Urinary bladder (tissue), 4 donors: ENCODE measurements around the gene HMCES. TPM values are rescaled to one million over a fixed set of nuclear protein-coding genes. Genes with fewer than 3 reads are reported as not detected.

Source experiments
- DNase-seq: peaks from one replicate; pipeline ENCODE4 v3.0.0-alpha.2; 2015; ENCODE audit errors: extremely low spot score
- H3K27ac ChIP-seq: one replicate; pipeline ENCODE4 v1.5.1; 2013; ENCODE audit warnings: low read depth, mild to moderate bottlenecking, moderate library complexity
- H3K36me3 ChIP-seq: one replicate; pipeline ENCODE4 v1.6.1; 2013; ENCODE audit warnings: mild to moderate bottlenecking, moderate library complexity; ENCODE audit not compliant: insufficient read depth
- H3K4me1 ChIP-seq: one replicate; pipeline ENCODE4 v1.6.1; 2013; ENCODE audit warnings: mild to moderate bottlenecking, moderate library complexity; ENCODE audit not compliant: insufficient read depth
- H3K4me3 ChIP-seq: one replicate; pipeline ENCODE4 v1.5.1; 2013; ENCODE audit warnings: low read depth, low read length
- WGBS: extraction: QIAGEN DNeasy Blood & Tissue Kit; methylation state at CpG from one replicate; pipeline ENCODE4 v1.1.7; 2013; 5-methylcytosine and 5-hydroxymethylcytosine counted together
- polyA plus RNA-seq: library from polyadenylated mRNA; stranded (reverse); fragments of 200-250 nt; gene quantifications from one replicate; pipeline ENCODE4 v1.2.3, GENCODE V29; 2013
- total RNA-seq: library from RNA; depleted of rRNA; stranded (reverse); fragments of >200 nt; gene quantifications from one replicate; pipeline ENCODE4 v1.2.3, GENCODE V29; 2014
- donor health status: healthy with polysubstance abuse.
- donor health status: healthy.

Gene HMCES
- total and polyA plus RNA-seq, 2 donors = 15.9 to 33.9 TPM

GRCh38 chr3:129315223-129315997 lies 36.7 kb downstream of the HMCES start:
- DNase-seq = no peak
- peak overlapping the region; percentile 89 for H3K27ac ChIP-seq
- no peaks in the 10 kb centered on the region for H3K4me1 ChIP-seq
- H3K36me3 ChIP-seq = no peaks in the 10 kb centered on the region
- WGBS = under 1% methylated on average over 80 of the region's 80 CpGs
- peak overlapping the region; percentile 85 for H3K4me3 ChIP-seq

- Histone ChIP-seq H3K4me3 (peak overlapping the region; percentile 85), H3K27ac (peak overlapping the region; percentile 89), H3K4me1 (no peaks in the 10 kb centered on the region), H3K36me3 (no peaks in the 10 kb centered on the region)
- under 1% methylated on average over 34 of the region's 34 CpGs for WGBS
- no peak for DNase-seq
Measured at GRCh38 chr3:129315998-129316247, 37.3 kb downstream of the HMCES start.

- DNase-seq = peak; percentile 71
- Histone ChIP-seq H3K27ac (peak overlapping the region; percentile 89), H3K4me3 (peak overlapping the region; percentile 85), H3K4me1 (no peaks in the 10 kb centered on the region), H3K36me3 (no peaks in the 10 kb centered on the region)
- WGBS = under 1% methylated on average over 65 of the region's 65 CpGs
Measured at GRCh38 chr3:129316248-129317013, 37.8 kb downstream of the HMCES start.

- Histone ChIP-seq H3K27ac (peak overlapping the region; percentile 89), H3K4me3 (peak overlapping the region; percentile 85), H3K4me1 (no peaks in the 10 kb centered on the region), H3K36me3 (no peaks in the 10 kb centered on the region)
- 35% methylated on average over 15 of the region's 15 CpGs for WGBS
- no peak for DNase-seq
Measured at GRCh38 chr3:129317014-129317771, 38.5 kb downstream of the HMCES start.

- Histone ChIP-seq H3K4me3 (no peak overlapping the region), H3K36me3 (no peaks in the 10 kb centered on the region), H3K27ac (no peak overlapping the region), H3K4me1 (no peaks in the 10 kb centered on the region)
- DNase-seq = no peak
- WGBS = 58% methylated on average over 5 of the region's 5 CpGs
Measured at GRCh38 chr3:129317848-129318247, 39.2 kb downstream of the HMCES start.

- Histone ChIP-seq H3K4me3 (no peak overlapping the region), H3K4me1 (no peaks in the 10 kb centered on the region), H3K27ac (no peak overlapping the region), H3K36me3 (no peaks in the 10 kb centered on the region)
- no peak for DNase-seq
- 96% methylated on average over 15 of the region's 15 CpGs for WGBS
Measured at GRCh38 chr3:129318921-129319320, 40.3 kb downstream of the HMCES start.

GRCh38 chr3:129320261-129320660 lies 41.6 kb downstream of the HMCES start:
- H3K27ac ChIP-seq = no peak overlapping the region
- no peaks in the 10 kb centered on the region for H3K36me3 ChIP-seq
- WGBS = 92% methylated on average over 8 of the region's 8 CpGs
- no peak overlapping the region for H3K4me3 ChIP-seq
- no peaks in the 10 kb centered on the region for H3K4me1 ChIP-seq
- no peak for DNase-seq

- no peak for DNase-seq
- WGBS = 97% methylated on average over 7 of the region's 7 CpGs
- H3K36me3 ChIP-seq = no peaks in the 10 kb centered on the region
Measured at GRCh38 chr3:129320825-129321487, 42.3 kb downstream of the HMCES start.

GRCh38 chr3:129321887-129322286 lies 43.2 kb downstream of the HMCES start:
- Histone ChIP-seq H3K27ac (no peak overlapping the region), H3K4me1 (no peaks in the 10 kb centered on the region), H3K36me3 (no peaks in the 10 kb centered on the region), H3K4me3 (no peak overlapping the region)
- no peak for DNase-seq
- 92% methylated on average over 9 of the region's 9 CpGs for WGBS

More at GRCh38 chr3:129320825-129321487, 42.3 kb downstream of the HMCES start:
- H3K4me1 ChIP-seq = no peaks in the 10 kb centered on the region
- H3K4me3 ChIP-seq = no peak overlapping the region
- no peak overlapping the region for H3K27ac ChIP-seq

- WGBS = 86% methylated on average over 12 of the region's 12 CpGs
- H3K4me3 ChIP-seq = no peak overlapping the region
- no peaks in the 10 kb centered on the region for H3K36me3 ChIP-seq
- no peak overlapping the region for H3K27ac ChIP-seq
- no peaks in the 10 kb centered on the region for H3K4me1 ChIP-seq
- DNase-seq = no peak
Measured at GRCh38 chr3:129323651-129324294, 45.1 kb downstream of the HMCES start.

- 95% methylated on average over 12 of the region's 12 CpGs for WGBS
- Histone ChIP-seq H3K36me3 (no peaks in the 10 kb centered on the region), H3K4me3 (no peak overlapping the region), H3K4me1 (no peaks in the 10 kb centered on the region), H3K27ac (no peak overlapping the region)
- no peak for DNase-seq
Measured at GRCh38 chr3:129324855-129325254, 46.2 kb downstream of the HMCES start.

GRCh38 chr3:129325383-129325782 lies 46.7 kb downstream of the HMCES start:
- no peak overlapping the region for H3K27ac ChIP-seq
- 95% methylated on average over 3 of the region's 3 CpGs for WGBS
- no peak overlapping the region for H3K4me3 ChIP-seq
- H3K4me1 ChIP-seq = no peaks in the 10 kb centered on the region
- no peaks in the 10 kb centered on the region for H3K36me3 ChIP-seq
- no peak for DNase-seq

GRCh38 chr3:129326138-129326537 lies 47.5 kb downstream of the HMCES start:
- WGBS = 90% methylated on average over 12 of the region's 12 CpGs
- H3K4me1 ChIP-seq = no peaks in the 10 kb centered on the region
- H3K36me3 ChIP-seq = no peaks in the 10 kb centered on the region
- H3K4me3 ChIP-seq = no peak overlapping the region
- DNase-seq = no peak
- H3K27ac ChIP-seq = no peak overlapping the region
